Erythroblast (primary cell): ENCODE measurements around the gene ARHGAP40.

ENCODE experiments used
- GATA1 ChIP-seq: IDR thresholded peaks from 2 replicates; pipeline ENCODE4 v1.6.1; 2011; ENCODE audit warnings: low read depth, mild to moderate bottlenecking, control low read depth, low read length, moderate library complexity
- POLR2A ChIP-seq: IDR thresholded peaks from 2 replicates; pipeline ENCODE4 v1.6.1; 2011; ENCODE audit warnings: mild to moderate bottlenecking, low read length

GRCh38 chr20:38674765-38675133, 73.1 kb downstream of the ARHGAP40 start:
- no peak for TF ChIP-seq POLR2A
- TF ChIP-seq GATA1 = no peak
